ENCODE data around the gene ABTB2.

The ABTB2 gene

DNA sequence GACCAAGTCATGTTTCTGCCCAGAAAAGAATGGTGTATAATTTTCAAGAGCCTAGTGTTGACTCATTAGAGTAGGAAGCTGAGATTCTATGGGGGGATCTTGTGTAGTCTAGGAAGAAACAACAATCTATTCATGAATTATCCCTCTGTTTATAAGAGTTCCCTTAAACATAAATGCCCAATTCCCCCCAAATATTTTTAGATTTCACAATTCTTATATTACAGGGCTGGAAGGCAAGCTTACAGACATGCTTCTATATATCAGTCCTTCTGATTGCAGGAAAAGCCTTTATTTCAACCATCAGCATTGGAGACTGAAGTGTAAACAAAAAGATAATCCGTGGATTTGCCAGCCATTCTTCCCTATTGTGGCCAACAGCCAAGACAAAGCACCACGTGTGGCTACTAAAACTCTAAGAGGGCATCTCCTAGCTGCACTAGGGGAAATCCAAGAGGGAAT, 181.0 kb downstream of the ABTB2 start:
- no peak for DNase-seq (ENCODE audit: extremely low read depth in 1 of 2, low read depth in 1 of 2)

DNA sequence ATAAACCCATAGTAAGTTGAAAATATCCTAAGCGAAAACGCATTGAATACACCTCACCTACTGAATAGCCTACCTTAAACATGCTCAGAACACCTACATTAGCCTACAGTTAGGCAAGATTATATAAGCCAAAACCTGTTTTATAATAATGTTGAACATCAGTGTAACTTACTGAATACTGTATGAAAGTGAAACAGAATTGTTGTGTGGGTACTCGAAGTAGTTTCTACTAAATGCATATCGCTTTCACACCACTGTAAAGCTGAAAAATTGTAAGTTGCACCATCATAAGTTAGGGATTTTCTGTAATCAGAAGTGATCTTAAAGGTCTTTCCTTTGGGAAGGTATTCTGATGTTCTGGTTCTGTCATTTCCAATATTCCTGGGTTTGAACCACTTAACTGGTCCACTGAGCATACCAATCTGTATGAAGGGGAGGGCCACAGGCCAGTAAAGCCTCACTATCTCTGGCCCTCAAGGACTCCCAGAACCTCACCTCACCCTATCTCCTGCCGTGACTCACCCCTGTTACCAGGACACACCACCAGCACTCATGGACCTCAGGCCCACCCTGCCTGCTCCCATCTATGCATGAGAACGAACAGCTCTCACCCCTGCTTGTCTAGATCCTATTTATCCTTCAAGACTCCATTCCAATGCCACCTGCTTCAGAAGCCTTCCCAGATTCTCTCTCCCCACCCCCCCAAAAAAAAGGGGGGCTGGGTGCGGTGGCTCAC, 182.4 kb downstream of the ABTB2 start:
- DNase-seq (ENCODE audit: extremely low read depth in 1 of 2, low read depth in 1 of 2): no peak

DNA sequence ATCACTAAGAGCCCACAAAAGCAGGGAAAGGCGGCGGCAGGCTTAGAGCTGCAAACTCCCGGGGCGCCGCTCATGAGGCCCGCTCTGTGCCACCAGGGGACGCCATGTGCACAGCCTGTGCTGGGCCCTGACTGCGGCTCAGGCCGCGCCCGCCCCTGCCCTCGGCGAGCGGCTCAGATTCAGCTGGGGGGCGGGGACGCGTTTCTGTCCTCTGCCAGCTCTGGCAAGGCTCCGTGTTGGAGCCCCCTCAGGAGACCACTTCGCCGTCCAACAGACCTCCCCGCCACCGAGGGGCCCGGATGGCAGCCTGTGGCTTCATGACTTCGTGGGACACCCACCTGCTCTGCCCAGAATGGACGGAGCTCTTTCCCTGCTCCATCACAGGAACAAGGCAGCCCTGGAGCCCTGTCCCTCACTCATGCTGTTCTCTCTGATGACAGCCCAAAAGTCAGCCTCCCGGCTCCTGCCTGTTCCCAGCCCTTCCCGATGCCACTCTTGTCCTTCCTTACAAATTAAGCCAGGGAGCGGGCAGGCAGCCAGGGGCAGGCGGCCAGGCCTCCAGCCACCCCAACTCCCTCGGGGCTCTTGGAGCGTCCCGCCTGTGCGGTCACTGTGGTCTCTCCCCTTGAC, 183.3 kb downstream of the ABTB2 start:
- DNase-seq (ENCODE audit: extremely low read depth in 1 of 2, low read depth in 1 of 2): peak; percentile 64 to 66

DNA sequence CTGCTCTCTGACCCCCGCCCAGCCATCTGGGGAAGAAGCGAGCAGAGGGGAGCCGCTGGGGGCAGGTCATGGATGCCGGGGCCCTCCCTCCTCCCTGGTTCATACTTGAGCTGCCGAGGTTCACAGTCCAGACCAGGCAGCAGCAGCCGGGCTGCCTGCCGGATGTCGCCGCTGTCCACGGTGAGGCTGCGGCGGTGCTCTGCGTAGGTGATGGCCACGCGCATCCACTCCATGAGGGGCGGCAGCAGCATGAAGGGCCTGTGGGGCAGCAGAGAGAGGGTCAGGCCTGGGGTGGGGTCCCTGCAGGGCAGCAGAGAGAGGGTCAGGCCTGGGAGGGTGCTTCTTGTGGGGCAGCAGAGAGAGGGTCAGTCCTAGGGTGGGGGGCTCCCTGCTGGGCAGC, 184.8 kb downstream of the ABTB2 start:
- DNase-seq (ENCODE audit: extremely low read depth in 1 of 2, low read depth in 1 of 2): no peak

DNA sequence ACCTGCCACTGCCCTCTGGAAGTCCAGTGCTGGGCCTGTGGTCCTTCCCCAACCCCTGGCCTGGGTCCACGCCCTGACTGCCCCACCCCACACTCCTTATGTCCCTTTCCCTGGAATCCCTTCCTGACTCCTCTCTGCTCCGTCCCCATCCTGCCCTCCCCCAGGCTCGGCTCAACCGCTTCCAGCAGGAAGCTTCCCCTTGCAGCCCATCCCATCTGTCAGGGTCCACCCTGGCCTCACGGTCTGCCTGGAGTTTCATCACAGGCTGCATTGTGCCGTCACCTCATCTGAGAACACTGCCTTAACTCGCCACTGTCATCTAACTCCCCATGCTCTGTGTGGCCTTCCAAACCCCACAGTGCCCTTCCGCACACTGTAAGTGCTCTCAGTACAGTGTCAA, 188.1 kb downstream of the ABTB2 start:
- DNase-seq (ENCODE audit: extremely low read depth in 1 of 2, low read depth in 1 of 2): no peak

DNA sequence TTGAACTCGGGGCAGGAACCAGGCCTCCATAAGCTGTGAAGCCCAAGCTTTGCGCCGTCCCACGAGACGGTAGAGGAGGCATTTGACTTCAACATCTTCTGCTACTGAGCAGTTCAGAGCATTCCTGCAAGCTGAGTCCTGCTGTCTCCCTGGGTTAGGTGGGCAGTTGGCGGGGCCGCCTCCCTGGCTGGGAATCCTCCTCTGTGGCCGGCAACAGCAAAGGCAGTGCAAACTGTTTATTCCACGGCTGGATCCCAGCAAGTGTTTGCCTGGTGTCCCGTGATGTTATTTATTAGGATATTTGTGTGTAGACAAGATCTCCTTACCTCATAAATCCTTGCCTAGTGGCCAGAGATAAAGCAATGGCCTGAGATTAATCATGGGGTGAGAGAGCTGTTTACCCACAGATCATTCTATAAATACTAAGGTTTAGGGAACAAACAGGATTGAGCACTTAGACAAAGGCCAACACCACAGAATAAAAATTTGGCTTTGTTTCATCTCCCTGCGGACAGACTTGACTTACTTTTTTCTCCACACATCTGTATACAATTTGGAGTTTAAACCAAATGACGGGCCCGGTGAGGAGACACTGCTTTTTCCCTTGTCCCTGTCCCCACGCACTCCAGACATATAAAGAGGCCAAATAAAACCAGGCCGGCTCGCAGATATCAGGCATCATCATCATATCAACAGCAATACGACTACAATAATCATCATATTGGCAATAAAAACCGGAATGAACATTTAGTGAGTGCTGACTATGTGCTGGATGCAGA, 189.0 kb downstream of the ABTB2 start:
- DNase-seq (ENCODE audit: extremely low read depth in 1 of 2, low read depth in 1 of 2): no peak

DNA sequence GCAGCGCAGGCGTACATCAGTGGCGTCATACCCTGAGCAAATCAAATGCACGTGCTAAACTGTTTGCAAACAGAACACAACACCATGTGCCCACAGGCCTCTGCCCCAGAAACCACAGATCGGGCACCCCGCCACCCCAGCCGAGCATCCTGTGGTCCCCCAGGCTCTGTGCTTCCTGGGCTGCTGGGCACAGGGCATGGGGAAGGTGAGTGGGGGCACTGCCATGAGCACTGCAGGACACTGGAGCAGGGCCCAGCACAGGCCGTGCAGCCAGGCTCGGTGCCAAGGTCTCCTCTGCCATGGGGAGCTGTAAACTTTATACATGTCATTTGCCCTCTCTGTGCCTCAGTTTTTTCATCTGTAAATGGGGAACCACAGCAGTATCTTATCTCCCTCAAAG, 189.8 kb downstream of the ABTB2 start:
- DNase-seq (ENCODE audit: extremely low read depth in 1 of 2, low read depth in 1 of 2): no peak

DNA sequence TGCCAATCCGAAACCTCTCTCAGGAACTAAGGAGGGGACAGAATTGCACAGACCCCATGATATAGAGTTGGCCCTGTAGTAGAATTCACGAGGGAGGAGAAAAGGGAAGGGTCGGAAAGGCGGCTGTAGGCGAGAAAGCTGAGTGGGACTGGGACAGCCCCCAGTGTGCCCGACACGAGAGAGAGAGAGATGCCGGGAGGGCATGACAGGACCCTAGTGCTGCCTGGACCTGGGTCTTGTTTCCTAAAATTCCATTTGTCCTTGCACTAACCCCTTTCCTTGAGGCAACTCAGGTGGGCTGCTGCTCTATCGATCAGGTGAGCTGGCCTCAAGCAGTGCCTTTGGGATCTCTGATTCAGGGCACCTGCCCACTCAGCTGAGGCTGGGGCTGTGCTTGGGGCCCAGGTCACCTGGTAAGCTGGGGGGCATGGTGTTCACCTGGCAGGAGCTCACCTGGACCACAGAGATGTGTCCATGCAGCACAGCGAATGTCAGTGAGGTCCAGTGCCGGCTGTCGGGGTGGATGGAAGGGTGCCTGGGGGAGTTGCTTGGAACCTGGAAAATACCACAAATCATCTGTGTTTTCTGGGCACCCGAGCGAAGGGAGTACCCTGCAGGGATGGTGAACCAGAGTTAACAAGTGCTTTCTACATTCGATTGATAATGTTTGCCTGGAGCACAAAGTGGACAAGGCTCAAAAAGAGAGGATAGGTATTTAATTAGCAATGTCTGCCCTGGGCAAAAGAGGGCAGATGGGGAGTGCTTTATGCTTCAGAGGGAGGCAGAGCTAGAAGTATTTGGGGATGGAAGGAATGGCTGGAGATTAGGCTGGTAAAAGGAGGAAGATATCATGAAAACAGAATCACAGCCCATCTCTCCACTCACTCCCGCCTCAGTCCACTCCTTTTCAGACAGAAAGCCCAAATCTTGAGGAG, 190.7 kb downstream of the ABTB2 start:
- no peak for DNase-seq (ENCODE audit: extremely low read depth in 1 of 2, low read depth in 1 of 2)

DNA sequence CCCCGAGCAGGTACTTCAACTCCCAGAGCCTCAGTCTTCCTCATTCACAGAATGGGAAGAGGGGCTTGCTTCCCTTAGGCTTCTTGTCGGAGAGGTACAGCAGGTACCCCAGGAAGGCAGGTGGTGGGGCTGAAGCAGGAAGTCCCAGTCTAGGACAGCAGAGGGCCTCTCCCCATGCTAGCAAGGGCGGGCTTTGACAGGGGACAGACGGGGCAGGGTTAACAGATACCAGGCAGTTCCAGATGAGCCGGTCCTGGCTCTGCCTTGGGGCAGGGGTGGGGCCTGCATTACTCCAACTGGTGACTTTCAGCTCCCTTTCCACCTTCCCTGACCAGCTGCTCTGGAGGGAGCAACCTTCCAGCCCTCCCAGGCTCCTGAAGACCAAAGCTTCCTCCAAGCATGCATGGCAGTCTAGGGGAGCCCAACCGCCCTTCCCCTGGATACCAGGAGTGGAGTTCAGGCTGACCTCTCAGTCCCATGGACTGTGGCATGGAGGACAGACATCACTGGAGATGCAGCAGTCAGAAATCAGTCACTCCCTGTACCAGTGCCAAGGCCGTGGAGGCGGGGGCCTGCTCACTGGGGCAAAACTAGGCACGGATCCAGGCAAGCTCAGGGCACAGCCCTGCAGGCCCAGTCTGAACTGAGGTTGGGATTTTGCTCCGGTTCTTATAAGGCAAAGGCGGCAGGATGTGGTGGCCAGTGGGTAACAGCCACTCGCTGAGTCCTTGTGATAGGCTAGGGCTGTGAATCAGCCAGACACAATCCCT, 191.8 kb downstream of the ABTB2 start:
- DNase-seq (ENCODE audit: extremely low read depth in 1 of 2, low read depth in 1 of 2): no peak

DNA sequence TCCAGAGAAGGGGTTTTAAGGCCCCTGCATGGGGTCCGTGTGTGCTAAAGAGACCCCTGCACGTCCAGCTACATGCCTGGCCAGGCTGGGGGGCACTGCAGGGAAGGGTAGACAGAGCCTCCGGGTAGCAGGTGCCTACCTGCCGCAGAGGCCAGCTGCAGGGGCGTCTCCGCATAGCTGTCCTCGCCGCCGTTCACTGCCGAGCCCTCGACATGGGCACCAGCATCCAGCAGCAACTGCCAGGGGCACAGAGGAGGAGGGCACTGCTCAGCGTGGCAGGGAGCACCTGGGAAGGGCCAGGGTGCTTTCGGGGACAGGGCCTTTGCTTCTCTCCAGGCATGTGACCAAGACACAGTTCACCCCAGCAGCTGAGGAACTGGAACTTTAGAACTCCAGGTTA, 192.7 kb downstream of the ABTB2 start:
- DNase-seq (ENCODE audit: extremely low read depth in 1 of 2, low read depth in 1 of 2): no peak

DNA sequence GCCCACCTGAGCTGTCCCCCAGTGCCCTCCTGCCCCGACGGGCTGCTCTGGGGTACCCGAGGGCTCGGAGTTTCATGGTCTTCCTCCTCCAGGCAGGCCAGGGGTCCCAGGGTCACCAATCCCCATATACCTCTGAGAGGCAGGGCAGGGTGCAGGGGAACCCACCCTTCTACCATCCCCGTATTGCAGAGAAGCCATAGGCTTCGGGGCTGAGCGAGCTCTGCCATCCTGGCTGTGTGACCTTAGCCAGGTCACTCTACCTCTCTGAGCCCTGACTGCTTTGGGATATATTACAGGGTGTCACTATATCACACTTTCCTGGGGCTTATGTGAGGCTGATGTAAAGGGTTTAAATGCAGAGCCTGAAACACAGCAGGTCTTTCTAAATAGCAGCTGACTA, 195.0 kb downstream of the ABTB2 start:
- DNase-seq (ENCODE audit: extremely low read depth in 1 of 2, low read depth in 1 of 2): no peak

DNA sequence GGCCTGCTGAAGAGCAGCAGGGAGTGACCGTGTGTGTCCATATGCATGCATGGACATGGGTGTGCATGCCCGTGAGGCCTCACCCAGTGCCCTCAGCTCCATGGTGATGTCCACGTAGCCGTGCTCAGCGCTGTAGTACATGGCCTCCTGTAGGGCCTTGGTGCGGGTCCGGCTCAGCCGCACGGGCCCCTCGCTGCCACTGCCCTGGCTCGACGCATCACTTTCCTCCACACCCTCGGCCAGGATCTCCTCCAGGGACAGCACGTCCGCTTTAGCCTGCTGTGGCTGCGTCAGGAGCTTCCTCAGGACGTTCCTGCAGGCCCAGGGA, 195.4 kb downstream of the ABTB2 start:
- no peak for DNase-seq (ENCODE audit: extremely low read depth in 1 of 2, low read depth in 1 of 2)

DNA sequence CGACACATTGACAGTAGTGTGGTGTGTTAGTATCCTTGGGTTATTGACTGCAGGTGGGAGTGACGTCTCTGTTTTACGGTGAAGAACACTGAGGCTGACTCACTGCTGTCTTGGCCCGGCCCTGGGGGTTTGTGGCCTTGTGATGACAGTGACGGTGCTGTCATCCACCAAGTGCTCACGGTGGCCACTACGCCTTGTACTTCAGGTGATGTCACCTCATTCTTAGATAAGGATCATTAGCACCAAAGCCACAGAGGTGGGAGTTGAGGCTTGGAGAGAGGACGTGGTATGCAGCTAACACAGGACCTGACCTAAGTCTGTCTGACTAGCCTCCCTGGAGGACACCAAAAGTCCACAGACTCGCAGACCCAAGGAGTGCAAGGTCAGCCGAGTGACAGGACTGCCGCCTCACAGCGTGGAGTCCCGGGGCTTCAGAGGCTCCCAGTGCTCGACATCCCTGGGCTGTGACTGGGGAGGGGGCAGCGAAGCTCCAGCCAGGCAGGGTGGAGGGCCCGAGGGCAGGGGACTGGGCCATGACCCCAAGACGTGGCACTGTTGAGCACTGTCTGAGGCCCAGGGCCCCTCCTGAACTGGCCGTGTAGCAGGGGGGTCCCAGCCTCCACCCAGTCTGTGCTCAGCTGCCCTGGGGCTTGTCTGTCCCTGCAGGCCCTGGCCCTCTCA, 195.9 kb downstream of the ABTB2 start:
- DNase-seq (ENCODE audit: extremely low read depth in 1 of 2, low read depth in 1 of 2): peak; percentile 54 to 68

DNA sequence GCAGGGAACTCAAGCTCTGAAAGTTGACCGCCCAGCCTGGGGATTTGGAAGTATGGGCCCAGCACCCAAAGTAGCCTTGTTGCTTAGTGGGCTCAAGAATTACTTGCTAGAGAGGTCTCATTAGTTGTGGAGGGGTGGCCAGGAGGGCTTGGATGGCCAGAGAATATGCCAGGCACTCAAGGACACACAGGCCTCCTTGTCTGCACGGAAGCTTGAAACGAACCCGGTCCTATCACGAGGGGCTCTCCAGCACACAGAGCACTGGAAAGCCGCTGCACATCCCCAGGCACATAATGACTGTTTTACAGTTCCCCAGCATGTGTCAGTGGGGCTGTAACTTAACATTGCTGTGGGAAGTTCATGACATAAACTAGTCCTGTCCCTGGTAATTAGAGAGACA, 196.4 kb downstream of the ABTB2 start:
- DNase-seq (ENCODE audit: extremely low read depth in 1 of 2, low read depth in 1 of 2): no peak

DNA sequence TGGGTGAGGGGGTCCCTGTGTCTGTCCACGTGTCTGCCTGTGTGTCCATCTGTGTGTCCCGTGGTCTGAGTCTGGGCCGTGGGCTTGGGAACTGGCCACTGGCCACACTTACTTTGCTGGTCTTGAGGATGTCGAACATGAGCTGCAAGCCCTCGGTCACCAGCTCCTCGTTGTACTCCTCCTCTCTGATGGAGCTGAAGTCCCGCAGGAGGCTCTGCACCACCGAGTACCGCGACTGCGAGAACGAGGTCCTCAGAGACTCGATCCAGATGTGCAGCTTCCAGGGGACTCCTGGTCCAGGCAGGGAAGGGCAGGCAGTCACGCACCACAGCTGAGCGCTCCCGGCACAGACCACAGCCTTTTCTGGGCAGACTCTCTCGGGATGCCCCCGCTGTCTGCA, 197.0 kb downstream of the ABTB2 start:
- no peak for DNase-seq (ENCODE audit: extremely low read depth in 1 of 2, low read depth in 1 of 2)

DNA sequence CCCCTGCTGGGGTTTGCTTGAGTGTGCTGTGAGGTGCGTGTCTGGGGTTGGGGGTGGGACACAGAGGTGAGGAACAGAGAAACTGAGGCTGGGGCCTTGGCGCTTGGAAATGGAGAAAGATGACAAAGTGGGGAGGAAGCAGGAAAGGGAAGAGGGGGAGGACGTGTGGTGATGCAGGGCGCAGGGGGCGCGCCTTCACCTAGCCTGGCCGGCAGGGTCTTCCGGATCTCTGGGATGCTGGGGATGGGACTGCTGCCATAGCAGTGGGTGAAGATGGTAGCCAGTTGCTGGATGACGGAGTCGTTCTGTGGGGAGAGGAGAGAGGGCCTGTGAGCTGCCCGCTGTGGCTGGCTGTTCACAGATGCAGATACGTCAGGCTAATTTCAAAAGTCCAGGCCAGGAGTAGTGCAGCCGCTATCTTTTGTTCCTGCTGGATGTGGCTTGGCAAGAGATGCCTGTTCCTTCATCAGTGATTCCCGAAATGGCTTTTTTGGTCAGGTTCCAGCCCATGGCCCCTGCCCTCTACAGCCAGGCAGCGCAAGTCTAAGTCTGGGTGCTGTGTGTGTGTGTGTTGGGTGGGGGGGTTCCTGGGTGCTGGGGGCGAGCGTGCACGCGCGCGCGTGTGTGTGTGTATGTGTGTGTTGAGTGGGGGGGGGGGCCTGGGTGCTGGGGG, 197.6 kb downstream of the ABTB2 start:
- DNase-seq (ENCODE audit: extremely low read depth in 1 of 2, low read depth in 1 of 2): no peak

DNA sequence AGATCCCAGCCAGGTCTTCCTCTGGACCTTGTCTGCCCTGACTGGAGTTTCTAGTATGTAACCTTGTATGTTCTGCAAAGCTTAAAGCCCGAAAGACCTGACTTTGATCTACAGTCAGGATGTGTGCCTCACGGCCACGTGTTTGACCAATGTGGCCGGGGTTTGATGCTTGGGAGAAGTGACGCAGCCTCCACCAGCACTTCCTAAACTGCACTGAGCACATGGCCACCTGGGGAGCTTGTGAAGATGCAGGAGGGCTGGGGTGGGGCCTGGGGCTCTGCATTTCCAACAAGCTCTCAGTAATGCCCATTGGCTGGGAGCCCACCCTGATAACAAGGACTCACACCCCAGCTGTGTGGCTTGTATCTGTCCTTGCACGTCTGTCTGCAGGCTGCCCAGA, 199.1 kb downstream of the ABTB2 start:
- peak in 1 of 2 donors; percentile 39 for DNase-seq (ENCODE audit: extremely low read depth in 1 of 2, low read depth in 1 of 2)

DNA sequence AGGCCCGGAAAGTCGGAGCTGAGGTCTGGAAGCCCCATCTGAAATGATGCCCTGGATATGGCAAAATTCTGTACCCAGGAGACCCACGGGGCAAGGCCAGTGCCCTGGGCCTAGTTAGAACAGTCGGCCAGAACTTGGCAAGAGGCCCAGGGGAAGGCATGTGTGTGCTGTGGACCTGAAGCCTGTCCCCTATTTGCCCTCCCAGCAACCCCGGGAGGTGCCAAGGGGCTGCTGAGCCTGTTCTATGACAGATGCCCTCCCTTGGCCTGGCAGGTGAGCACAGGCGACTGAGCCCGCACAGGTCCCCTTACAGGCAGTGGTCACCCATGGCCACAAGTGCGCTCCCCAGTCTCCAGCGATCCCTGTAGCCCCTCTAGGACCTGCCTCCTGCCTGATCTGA, 200.6 kb downstream of the ABTB2 start:
- no peak for DNase-seq (ENCODE audit: extremely low read depth in 1 of 2, low read depth in 1 of 2)

DNA sequence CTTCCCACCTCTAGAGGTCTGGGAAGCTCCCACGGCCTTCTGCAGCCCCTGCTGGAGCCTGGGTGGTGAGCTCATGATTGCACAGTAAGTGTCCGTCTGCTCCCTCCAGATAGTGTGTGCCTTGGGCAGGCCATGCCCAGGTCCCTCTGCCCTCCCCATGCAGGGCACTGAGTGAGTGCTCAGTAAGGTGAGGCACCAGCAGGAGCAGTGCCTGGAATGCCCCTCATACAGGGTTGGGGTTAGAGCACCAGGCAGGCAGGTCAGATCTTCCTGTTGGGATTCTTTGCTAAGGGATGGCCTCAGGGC, 202.1 kb downstream of the ABTB2 start:
- DNase-seq (ENCODE audit: extremely low read depth in 1 of 2, low read depth in 1 of 2): no peak

All from stimulated activated CD8-positive, alpha-beta memory T cell treated with anti-CD3 and anti-CD28 coated beads, Interleukin-7, amount 100 ng/mL, for 48 hours (primary cell).